HuH-7 (cell line): ENCODE data around the gene CALHM5.
A peak's percentile ranks its signal among the peaks of the same experiment; 100 is the strongest.
"Not testable (repeated sequence)": the region's sequence is repeated elsewhere in the genome, so short reads cannot be mapped to it uniquely, and the experiment has no call there.

ENCODE experiments used
- DNase-seq: peaks from one replicate; pipeline ENCODE4 v3.0.0; 2011; ENCODE audit warnings: low spot score

Gene CALHM5

GRCh38 chr6:116511424-116512110 lies at the start of gene CALHM5:
CALHM5 (plus strand) TSS chr6:116511639; CDS start chr6:116511697, 58 bp downstream.
- DNase-seq = no peak

GRCh38 chr6:116461932-116462885 lies 49.2 kb upstream of the CALHM5 start:
- DNase-seq = no peak

- DNase-seq = no peak
These were observed 48.1 kb upstream of the CALHM5 start for GRCh38 chr6:116463301-116463700.

GRCh38 chr6:116465246-116465645 lies 46.2 kb upstream of the CALHM5 start:
- DNase-seq = no peak

- no peak for DNase-seq
These were observed 44.3 kb upstream of the CALHM5 start for GRCh38 chr6:116467096-116467495.

- DNase-seq = no peak
These were observed 43.9 kb upstream of the CALHM5 start for GRCh38 chr6:116467514-116467913.

- no peak for DNase-seq
These were observed 43.1 kb upstream of the CALHM5 start for GRCh38 chr6:116468293-116468692.

- DNase-seq = no peak
These were observed 39.9 kb upstream of the CALHM5 start for GRCh38 chr6:116471531-116471930.

- DNase-seq = no peak
These were observed 38.7 kb upstream of the CALHM5 start for GRCh38 chr6:116472706-116473105.

- no peak for DNase-seq
These were observed 36.3 kb upstream of the CALHM5 start for GRCh38 chr6:116475141-116475540.

- DNase-seq = peak; percentile 45
These were observed 35.3 kb upstream of the CALHM5 start for GRCh38 chr6:116476002-116476678.

- DNase-seq = no peak
These were observed 28.7 kb upstream of the CALHM5 start for GRCh38 chr6:116482780-116483179.

- DNase-seq = no peak
These were observed 27.8 kb upstream of the CALHM5 start for GRCh38 chr6:116483616-116484015.

- DNase-seq = no peak
These were observed 25.8 kb upstream of the CALHM5 start for GRCh38 chr6:116485559-116486184.

GRCh38 chr6:116491610-116492330 lies 19.7 kb upstream of the CALHM5 start:
- DNase-seq = no peak

- DNase-seq = no peak
These were observed 18.9 kb upstream of the CALHM5 start for GRCh38 chr6:116492331-116493067.

GRCh38 chr6:116495161-116495560 lies 16.3 kb upstream of the CALHM5 start:
- not testable (repeated sequence) for DNase-seq

GRCh38 chr6:116497113-116497676 lies 14.2 kb upstream of the CALHM5 start:
- no peak for DNase-seq

GRCh38 chr6:116500969-116501433 lies 10.4 kb upstream of the CALHM5 start:
- DNase-seq = no peak

GRCh38 chr6:116507324-116507723 lies 4.1 kb upstream of the CALHM5 start:
- DNase-seq = no peak
